ENCODE results near the gene YY1.
A peak's percentile ranks its signal among the peaks of the same experiment; 100 is the strongest.
"Not testable (repeated sequence)": the region's sequence is repeated elsewhere in the genome, so short reads cannot be mapped to it uniquely, and the experiment has no call there.

YY1 gene

DNA sequence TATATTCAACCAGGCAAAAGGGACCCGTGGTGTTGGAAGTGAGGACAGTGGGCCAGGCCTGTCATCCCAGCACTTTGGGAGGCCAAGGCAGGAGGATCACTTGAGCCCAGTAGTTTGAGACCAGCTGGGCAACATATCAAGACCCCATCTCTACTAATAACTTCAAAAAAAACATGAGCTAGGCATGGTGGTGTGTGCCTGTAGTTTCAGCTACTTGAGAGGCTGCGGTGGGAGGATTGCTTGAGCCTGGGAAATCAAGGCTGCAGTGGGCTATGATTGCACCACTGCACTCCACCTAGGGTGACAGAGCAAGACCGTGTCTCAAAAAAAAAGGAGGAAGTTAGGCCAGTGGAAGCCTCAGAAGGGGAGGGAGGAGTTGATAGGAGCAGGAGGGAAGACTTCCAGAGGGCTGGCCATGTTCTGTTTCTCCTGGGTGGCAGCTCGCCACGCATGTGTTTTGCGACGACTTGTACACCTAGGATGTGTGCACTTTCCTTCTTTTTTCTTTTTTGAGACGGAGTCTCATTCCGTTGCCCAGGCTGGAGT is 57.2 kb downstream of the YY1 start:
- DNase-seq (ENCODE audit: low read depth), result no peak

- DNase-seq (ENCODE audit: low read depth), result not testable (repeated sequence)
Observed at GRCh38 chr14:100296729-100297128, 57.8 kb downstream of the YY1 start.

DNA sequence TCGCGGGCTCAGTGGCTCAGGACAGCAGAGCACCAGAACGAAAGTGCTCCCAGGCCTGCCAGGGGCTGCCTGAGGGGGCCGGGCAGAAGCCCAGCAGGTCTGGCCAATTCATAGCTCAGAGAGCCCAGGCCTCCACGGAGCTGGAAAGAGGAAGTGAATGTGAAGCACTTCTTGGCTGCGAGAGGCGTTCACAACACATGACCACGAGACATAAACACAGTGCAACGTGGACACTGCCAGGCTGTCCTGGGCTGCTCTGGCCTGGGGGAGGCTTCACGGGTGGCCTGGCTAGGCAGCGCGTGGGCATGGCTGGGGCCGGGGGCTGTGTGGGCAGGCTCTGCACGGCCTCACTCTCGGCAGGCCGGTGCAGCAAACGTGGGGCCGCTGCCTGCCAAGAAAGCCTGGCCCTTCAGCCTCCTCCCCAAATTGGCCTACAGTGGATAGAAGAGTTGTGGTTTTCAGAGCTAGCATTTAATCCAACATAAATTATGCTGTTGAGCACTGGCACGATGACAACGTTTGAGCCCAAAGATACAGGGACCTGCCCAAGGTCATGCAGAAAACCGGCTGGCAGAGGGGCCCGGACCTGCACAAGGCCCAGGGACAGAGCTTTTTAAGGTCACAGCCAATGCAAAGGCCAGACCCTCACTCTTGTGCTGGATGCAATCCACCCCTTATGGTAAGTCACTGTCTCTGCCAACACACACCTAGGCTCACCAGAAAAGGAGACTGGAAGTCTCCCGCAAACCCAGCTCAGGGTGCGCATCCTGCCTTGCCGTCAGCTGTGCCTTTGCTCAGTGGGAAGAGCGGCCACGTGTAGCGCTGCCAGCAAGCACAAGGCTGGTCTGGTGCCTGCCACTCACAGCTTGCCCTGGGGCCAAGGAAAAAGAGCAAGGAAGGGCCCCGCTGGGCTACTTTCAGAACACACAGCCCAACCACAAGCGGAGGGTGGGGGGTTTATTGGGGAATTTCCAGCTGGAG is 58.7 kb downstream of the YY1 start:
- DNase-seq (ENCODE audit: low read depth), result peak; percentile 47

DNA sequence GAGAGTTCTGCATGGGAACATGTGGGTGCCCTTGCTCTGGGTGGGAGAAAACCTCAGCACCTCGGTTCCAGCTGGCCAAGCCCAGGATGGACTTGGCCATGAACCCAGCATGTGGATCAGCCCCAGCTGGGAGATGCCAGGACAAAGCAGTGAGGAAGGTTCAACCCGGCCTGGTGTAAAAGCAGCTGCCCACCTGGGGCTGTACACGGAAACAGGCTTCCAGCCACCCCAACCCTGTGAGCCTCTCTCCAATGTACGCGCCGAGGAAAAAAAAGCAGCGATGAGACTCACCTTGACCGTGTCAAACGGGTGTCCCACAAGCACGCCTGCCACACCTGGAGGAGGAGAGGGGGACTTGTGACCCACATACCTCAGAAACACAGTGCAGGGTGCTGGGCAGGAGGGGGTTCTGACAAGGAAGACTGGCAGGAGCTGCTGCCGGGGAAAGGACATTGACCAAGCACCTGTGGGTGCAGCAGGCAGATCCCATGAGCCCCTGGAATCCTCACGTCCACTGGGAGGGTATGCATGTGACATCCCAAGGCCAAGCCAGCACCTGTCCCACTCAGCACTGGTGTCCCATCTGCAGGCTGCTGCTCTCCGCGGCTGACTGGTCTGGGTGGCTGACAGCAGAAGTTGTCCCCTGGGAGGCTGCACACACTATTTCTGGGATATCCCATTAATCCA is 59.8 kb downstream of the YY1 start:
- DNase-seq (ENCODE audit: low read depth), result no peak

GRCh38 chr14:100299238-100299560 is 60.3 kb downstream of the YY1 start:
- no peak for DNase-seq (ENCODE audit: low read depth)

DNA sequence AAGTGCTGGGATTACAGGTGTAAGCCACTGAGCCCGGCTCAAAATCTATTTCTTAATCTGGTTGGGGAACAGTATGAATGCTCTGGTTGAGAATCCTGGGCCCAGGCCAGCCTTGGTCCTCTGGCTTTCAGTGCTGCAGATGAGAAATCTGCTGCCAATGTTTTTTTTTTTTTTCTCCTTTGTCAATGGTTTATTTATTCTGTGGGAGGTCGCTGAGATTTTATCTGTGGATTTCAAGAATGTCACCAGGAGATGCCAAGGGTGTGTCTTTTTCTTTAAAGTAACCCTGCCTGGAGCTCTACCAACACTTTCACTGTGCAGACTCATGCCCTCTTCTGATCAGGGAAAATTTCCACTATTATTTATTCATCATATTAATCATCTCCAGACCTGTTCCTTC is 63.7 kb downstream of the YY1 start:
- DNase-seq (ENCODE audit: low read depth), result no peak

DNA sequence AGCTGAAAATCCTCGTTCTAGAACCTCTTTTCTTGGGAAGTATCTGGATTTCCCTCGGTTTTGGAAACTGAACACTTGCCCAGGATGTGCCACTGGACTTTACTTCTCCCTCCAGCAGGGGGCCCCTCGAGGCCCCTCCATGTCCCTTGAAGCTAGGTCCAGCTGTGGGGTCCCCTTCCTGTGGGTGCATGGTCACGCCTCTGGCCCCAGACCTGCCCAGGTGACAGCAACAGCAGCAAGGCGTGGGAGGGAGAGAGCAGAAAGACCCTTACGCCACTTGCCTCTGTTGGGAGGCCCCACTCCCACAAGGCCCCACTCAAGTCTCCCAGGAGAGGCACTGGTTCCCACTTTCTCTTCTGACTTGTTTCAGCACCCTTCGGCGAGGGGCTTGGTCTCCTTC is 64.2 kb downstream of the YY1 start:
- peak; percentile 56 for DNase-seq (ENCODE audit: low read depth)

DNA sequence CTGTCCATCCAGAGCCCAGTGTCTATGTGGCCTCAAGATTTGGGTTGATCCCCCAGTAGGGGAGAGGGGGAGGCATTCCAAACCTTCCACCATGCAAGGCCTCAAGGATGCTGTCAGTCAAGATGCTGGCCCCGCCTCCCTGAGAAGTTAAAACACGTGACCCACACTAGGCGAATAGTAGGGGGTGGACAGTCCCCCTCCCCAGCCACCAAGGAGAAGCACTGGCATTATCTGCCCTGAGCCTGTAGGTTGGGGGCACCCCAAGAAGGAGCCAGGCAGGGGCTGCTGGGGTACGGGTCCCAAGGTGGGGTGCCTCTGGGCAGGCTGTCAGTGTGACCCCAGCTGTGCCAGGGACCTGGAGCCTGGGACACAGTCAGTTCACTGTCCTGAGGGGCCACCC is 65.0 kb downstream of the YY1 start:
- DNase-seq (ENCODE audit: low read depth), result no peak

- peak; percentile 40 for DNase-seq (ENCODE audit: low read depth)
Observed at GRCh38 chr14:100304825-100305323, 65.9 kb downstream of the YY1 start.

DNA sequence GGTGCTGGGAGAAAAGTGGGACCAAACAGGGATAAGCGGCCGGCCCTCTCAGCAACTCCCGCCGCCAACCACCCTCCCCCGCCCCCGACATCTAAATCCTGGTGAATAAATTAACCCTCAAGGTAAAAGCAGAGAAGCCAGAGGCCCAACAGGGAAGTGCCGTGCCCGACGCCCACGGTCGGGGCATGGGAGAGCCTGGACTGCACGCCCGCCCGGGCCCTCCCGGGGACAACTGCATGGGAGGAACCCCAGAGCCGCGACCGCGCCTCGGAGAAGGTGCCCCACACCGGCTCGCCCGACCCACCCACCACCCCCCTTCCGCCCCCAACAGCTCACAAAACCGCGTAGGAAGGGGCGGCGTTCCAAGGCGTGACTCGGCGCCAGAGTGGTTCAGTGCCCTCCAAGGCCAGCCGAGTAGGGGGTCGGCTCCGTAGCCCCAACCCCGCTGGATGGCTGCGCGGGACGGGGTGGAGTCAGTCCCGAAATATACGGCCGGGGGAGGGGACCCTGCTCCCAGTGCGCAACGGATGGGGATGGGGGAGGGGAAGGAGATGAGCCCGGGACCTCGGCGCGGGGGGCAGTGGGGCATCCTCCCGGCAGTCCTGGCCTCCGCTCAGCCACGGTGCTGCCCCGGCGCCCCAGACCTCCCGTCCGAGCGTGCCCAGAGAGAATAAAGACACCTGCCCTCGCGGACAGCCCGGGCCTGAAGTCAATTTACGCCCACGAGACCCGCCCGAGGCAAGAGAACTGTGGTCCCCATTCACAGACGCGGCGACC is 66.6 kb downstream of the YY1 start:
- peak; percentile 53 for DNase-seq (ENCODE audit: low read depth)

GRCh38 chr14:100306101-100306997 is 67.4 kb downstream of the YY1 start, which contains the start of gene SLC25A29:
TSS of gene SLC25A29 (minus strand) at chr14:100306444. CDS start at chr14:100306232, 212 bp downstream.
- peak; percentile 92 for DNase-seq (ENCODE audit: low read depth)

DNA sequence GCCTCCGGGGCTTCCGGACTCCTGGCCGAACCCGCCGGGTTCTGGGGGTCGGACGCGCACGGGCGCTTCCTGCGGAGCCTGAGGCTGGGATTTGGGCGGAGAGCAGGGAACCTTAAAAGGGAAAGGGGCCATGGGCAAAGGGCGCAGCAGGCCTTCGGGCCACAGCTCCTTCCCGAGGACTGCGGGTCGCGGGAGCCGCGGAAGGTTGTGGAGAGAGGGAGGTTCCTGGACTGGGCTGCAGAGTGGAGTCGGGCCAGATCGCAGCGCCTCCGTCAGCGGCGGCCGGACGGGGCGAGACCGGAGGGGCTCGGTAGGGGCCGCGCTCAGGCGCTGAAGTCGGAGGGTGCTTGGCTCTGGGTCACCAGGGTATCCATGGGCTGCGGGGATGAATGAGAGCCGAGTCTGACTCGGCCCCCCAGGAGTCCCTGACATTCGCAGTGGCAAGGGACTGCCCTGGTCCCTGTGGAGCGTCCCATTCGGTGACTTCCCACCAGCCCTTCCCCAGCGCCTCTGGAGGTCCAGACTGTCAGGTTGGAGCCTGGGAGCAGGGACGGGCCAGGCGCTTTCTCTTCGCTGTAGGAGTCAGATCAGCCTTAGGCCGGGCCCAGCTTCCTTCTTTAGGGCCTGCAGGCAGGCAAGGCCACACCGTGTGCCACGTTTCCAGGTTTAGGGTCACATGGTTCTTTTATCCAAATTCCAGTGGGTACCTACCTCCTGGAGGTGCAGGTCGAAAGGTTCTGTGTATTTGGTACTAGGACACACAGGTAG is 68.2 kb downstream of the YY1 start:
- DNase-seq (ENCODE audit: low read depth), result peak; percentile 33

- no peak for DNase-seq (ENCODE audit: low read depth)
Observed at GRCh38 chr14:100307766-100308426, 69.0 kb downstream of the YY1 start.

- DNase-seq (ENCODE audit: low read depth), result not testable (repeated sequence)
Observed at GRCh38 chr14:100308427-100308792, 69.5 kb downstream of the YY1 start.

- no peak for DNase-seq (ENCODE audit: low read depth)
Observed at GRCh38 chr14:100309028-100309737, 70.2 kb downstream of the YY1 start.

GRCh38 chr14:100312110-100312876 is 73.3 kb downstream of the YY1 start:
- DNase-seq (ENCODE audit: low read depth), result not testable (repeated sequence)

- DNase-seq (ENCODE audit: low read depth), result no peak
Observed at GRCh38 chr14:100312877-100313400, 74.0 kb downstream of the YY1 start.
